SU-DHL-6 (cell line): ENCODE data around the gene SMCHD1.

Experiments used
- CTCF ChIP-seq: fragments of 200-600 bp; sonication (generic); IDR thresholded peaks from one replicate; pipeline ENCODE4 v1.5.1; 2017; ENCODE audit warnings: antibody characterized with exemption, mild to moderate bottlenecking, low read length, moderate library complexity; ENCODE audit not compliant: insufficient read depth, poor library complexity, severe bottlenecking
- EZH2phosphoT487 ChIP-seq: fragments of 200-600 bp; sonication (generic), shearing (Covaris generic); conservative IDR thresholded peaks from 2 replicates; pipeline ENCODE4 v1.6.1; 2018; ENCODE audit warnings: mild to moderate bottlenecking, antibody characterized with exemption, low read length, moderate library complexity, mixed read lengths

- no peak for TF ChIP-seq CTCF
- no peak for TF ChIP-seq EZH2phosphoT487
These were observed 27.7 kb upstream of the SMCHD1 start for GRCh38 chr18:2627821-2628276.
